Stimulated activated CD4-positive, alpha-beta T cell treated with anti-CD3 and anti-CD28 coated beads, Interleukin-12 subunit alpha, Interleukin-12 subunit beta, amount 100 ng/mL, for 4 hours (primary cell): ENCODE measurements around the gene FAM114A1.
"Not testable (repeated sequence)": the region's sequence is repeated elsewhere in the genome, so short reads cannot be mapped to it uniquely, and the experiment has no call there.

ENCODE experiments used
- DNase-seq: peaks from one replicate; pipeline ENCODE4 v3.0.0-alpha.2; 2020

The FAM114A1 gene

DNA sequence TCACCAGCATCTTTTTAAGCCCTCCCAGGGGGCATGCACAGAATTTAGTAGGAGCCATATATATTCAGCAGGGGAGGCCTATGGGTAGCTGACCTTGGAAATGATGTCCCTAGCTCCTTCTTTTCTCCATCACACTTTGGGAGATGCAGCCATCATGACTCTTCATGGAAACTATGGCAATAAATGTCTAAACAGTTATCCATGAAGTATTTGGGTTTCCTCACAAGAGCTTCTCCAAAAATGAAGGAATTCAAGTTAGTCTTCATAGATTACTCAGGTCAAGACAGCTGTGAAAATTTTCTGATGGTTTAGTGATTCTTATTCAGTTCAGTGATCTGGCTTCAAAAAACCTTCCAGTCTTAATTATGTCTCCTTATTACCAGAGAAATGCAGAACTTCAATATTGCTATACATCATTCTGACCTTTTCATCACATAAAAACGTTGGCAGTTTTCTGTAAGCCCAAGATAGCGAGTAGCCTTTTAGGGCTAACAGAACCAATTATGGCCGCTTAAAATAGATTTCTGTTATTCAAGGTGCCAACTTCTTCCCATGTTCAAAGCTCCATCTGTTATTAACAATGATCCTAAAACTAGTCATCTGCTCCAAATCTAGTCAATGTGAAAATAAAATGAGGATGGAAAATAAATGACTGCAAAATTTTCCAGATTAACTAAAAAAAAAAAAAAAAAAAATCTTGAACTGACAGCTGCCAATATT lies 112.1 kb downstream of the FAM114A1 start:
- DNase-seq, result no peak

- DNase-seq, result no peak
These were observed 113.5 kb downstream of the FAM114A1 start for GRCh38 chr4:38980903-38981676.

DNA sequence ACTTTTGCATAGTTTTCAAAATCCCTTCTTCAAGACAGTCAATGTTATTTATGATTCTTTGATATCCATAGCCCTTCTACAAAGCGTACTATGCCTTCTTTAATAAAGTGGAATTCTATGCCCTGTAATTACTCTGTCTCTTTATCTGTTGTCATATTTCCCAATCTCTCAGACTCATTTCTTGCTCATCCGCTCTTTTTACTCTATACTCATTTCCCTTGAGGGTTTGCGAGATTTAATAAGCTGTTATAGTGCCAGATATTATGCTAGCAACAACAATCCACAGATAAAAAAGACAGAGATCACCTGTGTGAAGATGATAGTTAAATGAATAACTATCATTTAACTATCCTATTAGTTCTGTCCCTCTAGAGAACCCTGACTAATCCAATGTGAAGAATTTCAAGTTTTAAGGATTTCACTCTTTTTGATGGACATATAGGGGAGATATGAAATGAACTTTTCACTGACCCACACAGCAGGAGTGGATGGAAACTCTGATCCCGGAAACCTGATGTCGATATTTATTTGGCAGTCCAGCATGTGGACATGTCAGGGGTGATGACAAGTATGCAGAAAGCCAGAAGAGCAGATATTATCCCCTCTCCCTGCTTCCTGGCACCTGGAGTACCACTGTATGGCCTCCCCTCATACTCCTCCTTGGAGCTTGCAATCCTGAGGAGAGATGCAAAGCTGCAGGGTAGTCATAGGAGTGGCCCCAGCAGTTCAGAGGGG lies 114.9 kb downstream of the FAM114A1 start:
- DNase-seq, result no peak

DNA sequence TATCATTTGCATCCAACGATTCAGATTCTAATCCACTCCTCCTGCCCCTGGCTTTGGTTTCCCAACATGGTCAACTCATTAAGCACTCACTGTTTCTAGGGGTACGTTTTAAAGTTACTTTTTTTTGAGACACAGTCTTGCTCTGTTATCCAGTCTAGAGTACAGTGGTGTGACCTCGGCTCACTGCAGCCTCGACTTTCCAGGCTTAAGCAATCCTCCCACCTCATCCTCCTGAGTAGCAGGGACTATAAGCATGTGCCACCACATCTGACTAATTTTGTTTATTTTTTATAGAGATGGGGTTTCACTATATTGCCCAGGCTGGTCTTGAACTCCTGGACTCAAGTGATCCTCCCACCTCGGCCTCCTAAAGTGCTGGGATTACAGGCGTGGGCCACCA lies 115.7 kb downstream of the FAM114A1 start:
- DNase-seq, result no peak

- no peak for DNase-seq
These were observed 116.4 kb downstream of the FAM114A1 start for GRCh38 chr4:38983787-38984598.

DNA sequence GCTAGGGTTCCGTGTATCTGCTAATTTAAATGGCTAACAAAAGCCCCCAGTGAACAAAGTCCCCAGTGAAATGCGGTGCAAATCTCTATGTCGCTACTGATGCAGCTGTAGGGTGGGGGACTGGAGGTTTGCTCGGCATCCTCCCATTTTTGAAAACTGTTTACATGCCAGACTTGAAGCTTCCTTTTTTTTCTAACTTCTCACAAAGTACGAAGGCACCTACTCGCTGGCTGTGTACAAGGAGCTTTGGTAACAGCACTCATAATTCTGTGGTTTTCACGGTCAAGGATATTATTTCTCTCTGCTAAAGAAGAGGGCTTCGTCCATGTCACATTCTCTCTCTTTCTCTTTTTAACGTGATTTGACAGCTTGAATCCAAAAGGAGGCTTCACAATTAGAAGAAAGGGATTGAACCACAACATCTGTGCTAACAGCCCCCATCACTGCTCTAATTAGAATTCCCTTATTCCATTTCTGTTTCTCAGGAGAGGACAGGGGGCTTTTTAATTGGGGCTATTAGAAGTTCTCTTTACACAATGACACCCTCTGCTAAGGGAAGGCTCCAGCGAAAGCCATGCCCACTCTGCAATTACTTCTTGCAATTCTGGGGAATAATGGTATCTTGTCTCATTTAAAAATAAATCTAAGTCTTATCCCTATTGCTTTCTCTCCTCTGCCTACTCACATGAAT lies 117.9 kb downstream of the FAM114A1 start:
- no peak for DNase-seq

DNA sequence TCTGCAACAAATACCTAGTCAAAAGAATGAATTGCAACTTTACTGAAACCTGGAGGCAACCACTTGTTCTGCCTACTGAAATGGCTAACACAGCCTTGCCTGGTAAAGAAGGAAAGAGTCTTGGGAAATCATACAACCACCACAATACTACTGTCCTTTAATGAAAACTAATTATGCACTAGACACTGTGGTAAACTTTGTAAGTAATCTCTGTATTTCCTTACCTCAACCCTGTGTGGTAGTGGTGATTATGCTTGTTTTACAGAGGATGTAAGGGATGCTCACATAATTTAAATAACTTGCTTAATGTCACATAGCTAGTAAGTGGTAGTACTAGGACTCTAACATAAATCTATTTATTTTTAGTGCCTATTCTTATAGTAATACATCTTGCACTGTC lies 119.9 kb downstream of the FAM114A1 start:
- DNase-seq, result no peak

DNA sequence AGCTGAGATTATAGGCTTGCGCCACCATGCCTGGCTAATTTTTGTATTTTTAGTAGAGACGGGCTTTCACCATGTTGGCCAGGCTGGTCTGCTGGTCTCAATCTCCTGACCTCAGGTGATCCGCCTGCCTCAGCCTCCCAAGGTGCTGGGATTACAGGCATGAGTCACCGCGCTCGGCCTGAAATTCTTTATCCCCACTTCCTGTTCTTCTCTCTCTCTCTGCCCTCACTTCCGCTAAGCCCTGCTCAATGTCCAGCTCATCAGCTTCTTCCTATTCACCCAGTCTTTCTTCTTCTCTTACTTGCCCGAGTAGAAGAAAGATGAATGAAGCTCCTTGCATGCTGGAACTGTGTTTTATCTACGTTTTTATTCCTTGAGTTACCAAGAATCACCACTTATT lies 120.7 kb downstream of the FAM114A1 start:
- DNase-seq, result not testable (repeated sequence)

GRCh38 chr4:38989487-38989886 lies 121.9 kb downstream of the FAM114A1 start:
- DNase-seq, result no peak

DNA sequence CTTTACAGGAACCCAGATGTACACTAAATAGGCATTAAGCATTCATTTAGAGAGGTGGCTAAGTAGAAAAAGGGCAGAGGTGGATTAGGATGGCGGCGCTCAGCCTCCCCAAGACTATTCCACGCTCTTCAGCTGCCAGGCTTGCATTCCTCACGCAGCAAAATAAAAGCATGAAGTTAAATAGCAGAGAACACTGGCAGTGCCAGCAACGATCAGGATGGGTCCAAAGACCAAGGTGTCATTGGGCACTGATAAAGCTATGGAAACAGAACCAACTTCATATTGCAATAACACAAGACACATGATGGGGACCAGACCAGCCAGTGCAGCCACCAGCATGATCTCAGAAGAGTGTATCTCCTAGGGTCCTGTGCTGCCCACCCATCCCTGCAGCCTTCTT lies 122.6 kb downstream of the FAM114A1 start:
- DNase-seq, result no peak

DNA sequence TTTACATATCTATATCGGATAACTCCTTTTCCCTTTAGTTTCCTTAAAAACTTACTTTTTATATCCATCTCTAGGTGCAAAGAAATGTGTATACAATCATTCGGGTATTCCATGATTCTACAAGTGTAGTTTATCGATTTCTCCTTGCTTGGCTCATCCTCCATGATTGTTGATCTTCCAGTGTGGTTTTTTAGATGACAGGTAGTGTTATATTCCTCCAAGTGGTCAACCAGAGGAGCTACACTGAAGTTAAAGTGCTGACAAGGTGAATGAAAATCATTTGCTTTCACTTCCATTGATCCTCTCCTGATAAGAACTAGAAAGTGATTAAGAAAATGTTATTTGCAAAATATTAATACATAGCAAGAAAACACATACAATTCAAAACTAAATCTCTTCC lies 126.1 kb downstream of the FAM114A1 start:
- DNase-seq, result no peak

GRCh38 chr4:38994135-38994534 lies 126.5 kb downstream of the FAM114A1 start:
- no peak for DNase-seq
